ENCODE results near the gene HECTD4.
A peak's percentile ranks its signal among the peaks of the same experiment; 100 is the strongest.

HECTD4 gene

DNA sequence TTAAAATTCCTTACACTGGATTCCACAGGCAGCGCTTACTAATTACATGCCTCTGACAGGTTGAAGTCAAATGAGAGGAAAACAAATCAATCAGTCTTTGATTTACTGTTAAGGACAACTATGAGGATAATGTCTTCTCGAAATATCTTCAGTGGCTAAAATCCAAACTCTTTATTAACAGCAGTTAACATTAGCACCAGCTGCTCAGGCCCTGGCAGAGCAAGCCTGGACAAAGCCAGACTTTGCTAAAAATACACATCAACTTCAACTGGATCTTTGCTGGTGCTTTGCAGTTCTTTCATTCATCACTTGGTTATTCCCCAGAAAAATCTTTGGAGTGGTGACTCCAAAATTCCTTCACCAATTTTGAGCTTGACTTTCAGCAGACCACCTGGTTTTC, 98.7 kb downstream of the HECTD4 start:
- TF ChIP-seq CTBP1 (IDR thresholded peaks at IDR 0.05; ENCODE audit: borderline replicate concordance) (no peak), HDGF (IDR thresholded peaks at IDR 0.05; ENCODE audit: borderline replicate concordance) (no peak), ZNF384 (IDR thresholded peaks at IDR 0.05) (no peak), SUZ12 (IDR thresholded peaks at IDR 0.05) (no peak), ARNT (IDR thresholded peaks at IDR 0.05) (no peak)
- no peak for DNase-seq (ENCODE audit: extremely low spot score)
- ChIA-PET POLR2A (no interaction called here), CTCF (interaction anchor here (1.0 kb wide), 1 partner anchor 27 kb away, joined by 3 read pairs; no protein-coding TSS in a partner anchor)

DNA sequence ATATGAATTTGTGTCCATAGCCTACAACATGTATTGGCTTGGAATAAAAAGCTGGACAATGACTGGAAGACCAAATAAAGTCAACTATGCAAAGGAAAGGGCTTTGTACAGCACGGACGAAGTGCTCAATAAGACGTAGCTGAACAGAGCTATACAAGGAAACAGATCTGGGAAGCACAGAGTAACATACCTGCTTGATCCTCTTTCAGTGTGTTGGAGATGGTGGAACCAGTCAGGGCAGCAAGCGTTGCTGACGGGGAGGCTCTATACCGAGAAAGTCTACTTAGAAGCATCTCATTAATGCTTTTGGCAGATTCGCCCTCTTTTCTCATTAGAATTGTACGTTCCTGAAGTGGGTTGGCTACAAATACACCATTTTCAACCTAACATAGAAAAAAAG, 99.3 kb downstream of the HECTD4 start:
- ChIA-PET CTCF (interaction anchor here (1.0 kb wide), 1 partner anchor 27 kb away, joined by 3 read pairs; no protein-coding TSS in a partner anchor), POLR2A (no interaction called here)
- no peak for TF ChIP-seq FOXM1 (IDR thresholded peaks at IDR 0.05; ENCODE audit: borderline replicate concordance)
- no peak for DNase-seq (ENCODE audit: extremely low spot score)

DNA sequence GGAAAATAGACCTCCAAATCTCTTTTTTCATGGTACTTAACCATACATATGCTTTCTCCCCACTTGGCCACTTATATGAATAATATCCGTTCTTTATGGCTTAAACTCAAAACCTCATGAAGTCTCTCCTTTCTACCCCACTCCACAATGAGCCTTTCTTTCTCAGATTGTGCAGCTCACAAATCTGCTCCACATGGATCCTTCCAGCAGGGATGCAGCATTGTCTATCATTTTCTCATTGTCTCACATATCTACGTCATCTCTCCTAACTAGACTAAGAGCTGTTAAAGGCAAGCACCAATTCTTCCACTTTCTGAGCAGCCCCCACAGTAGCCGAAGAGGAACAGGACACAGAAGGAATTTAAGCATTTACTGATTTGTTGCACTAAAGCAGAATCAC, 106.4 kb downstream of the HECTD4 start:
- TF ChIP-seq BHLHE40 (IDR thresholded peaks at IDR 0.05; ENCODE audit: borderline replicate concordance) (no peak), FOXK2 (IDR thresholded peaks at IDR 0.05) (no peak), L3MBTL2 (conservative IDR thresholded peaks at IDR 0.05) (no peak), ARNT (IDR thresholded peaks at IDR 0.05) (no peak), TARDBP (IDR thresholded peaks at IDR 0.05) (no peak), FOXM1 (IDR thresholded peaks at IDR 0.05; ENCODE audit: borderline replicate concordance) (no peak), ZNF384 (IDR thresholded peaks at IDR 0.05) (no peak), CTBP1 (IDR thresholded peaks at IDR 0.05; ENCODE audit: borderline replicate concordance) (no peak), SP1 (IDR thresholded peaks at IDR 0.05) (no peak), SUZ12 (IDR thresholded peaks at IDR 0.05) (no peak), FOXA1 (IDR thresholded peaks at IDR 0.05) (no peak), ELF4 (IDR thresholded peaks at IDR 0.05) (no peak), NFRKB (IDR thresholded peaks at IDR 0.05) (no peak), LEF1 (IDR thresholded peaks at IDR 0.05; ENCODE audit: borderline replicate concordance) (no peak), HDGF (IDR thresholded peaks at IDR 0.05; ENCODE audit: borderline replicate concordance) (no peak)
- TF ChIP-seq, protein P1, sequence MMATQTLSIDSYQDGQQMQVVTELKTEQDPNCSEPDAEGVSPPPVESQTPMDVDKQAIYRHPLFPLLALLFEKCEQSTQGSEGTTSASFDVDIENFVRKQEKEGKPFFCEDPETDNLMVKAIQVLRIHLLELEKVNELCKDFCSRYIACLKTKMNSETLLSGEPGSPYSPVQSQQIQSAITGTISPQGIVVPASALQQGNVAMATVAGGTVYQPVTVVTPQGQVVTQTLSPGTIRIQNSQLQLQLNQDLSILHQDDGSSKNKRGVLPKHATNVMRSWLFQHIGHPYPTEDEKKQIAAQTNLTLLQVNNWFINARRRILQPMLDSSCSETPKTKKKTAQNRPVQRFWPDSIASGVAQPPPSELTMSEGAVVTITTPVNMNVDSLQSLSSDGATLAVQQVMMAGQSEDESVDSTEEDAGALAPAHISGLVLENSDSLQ (IDR thresholded peaks at IDR 0.05), result no peak
- DNase-seq (ENCODE audit: extremely low spot score), result no peak
- POLR2A ChIA-PET, result no interaction called here
- CTCF ChIA-PET, result no interaction called here

DNA sequence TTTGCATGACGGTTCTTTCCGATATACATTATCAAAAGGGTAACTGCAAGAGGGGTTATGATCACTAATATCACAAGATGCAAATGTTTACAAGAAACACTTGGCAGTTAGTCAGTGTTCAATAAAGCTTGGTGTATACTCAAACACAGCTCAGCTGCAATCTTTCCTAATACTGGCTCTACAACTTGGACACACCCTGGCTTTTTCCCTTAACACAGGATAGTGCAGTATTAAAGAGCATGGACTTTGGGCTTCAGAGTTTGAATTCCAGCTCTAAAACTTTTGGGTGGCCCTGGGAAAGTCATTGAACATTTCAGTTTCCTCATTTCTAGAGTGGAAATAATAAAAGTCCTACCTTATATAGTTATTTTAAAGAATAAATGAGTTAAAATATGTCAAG, 107.0 kb downstream of the HECTD4 start:
- ChIA-PET POLR2A (interaction anchor here (0.8 kb wide), 1 partner anchor 129 kb away, joined by 3 read pairs; no protein-coding TSS in a partner anchor), CTCF (no interaction called here)
- TF ChIP-seq FOXA1 (IDR thresholded peaks at IDR 0.05) (no peak), FOXM1 (IDR thresholded peaks at IDR 0.05; ENCODE audit: borderline replicate concordance) (no peak), SP1 (IDR thresholded peaks at IDR 0.05) (no peak), CTBP1 (IDR thresholded peaks at IDR 0.05; ENCODE audit: borderline replicate concordance) (no peak)
- TF ChIP-seq, protein P1 (IDR thresholded peaks at IDR 0.05), result no peak
- no peak for DNase-seq (ENCODE audit: extremely low spot score)

DNA sequence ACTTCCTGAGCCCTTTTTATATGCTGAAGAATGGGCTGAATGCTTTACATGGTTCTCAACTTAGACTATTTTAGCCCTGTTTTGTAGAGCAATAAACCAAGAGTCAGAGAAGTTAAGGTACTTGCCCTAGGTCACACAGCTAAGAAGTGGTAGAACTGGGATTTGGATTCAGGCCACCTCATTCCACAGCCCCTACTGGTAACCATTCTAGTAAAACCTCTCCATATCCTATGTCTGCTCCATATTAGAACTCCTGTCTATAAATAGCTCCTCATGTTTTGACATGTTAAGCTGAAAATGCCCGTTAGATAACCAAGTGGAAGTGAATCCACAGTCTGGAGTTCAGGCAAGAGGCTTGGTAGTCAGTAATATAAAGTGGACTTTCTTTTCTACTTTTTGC, 111.6 kb downstream of the HECTD4 start:
- CTCF ChIA-PET, result no interaction called here

DNA sequence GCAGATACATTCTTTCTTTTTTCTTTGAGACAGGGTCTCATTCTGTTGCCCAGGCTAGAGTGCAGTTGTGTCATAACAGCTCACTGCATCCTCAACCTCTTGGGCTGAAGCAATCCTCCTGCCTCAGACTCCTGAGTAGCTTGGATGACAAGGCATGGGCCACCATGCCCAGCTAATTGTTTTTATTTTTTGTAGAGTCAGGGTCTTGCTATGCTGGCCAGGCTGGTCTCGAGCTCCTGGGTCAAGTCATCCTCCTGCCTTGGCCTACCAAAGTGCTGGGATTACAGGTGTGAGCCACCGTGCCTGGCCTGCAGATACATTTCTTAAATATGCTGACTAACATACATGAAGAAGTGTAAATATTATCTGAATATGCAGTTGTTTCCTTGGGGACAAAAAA, 115.8 kb downstream of the HECTD4 start:
- no peak for DNase-seq (ENCODE audit: extremely low spot score)
- POLR2A ChIA-PET, result interaction anchor here (0.6 kb wide), 1 partner anchor 23 kb away, joined by 3 read pairs; no protein-coding TSS in a partner anchor
- no peak for TF ChIP-seq TARDBP (IDR thresholded peaks at IDR 0.05)
- TF ChIP-seq LEF1 (IDR thresholded peaks at IDR 0.05; ENCODE audit: borderline replicate concordance), result no peak
- no peak for TF ChIP-seq SUZ12 (IDR thresholded peaks at IDR 0.05)
- no peak for TF ChIP-seq ZNF384 (IDR thresholded peaks at IDR 0.05)
- TF ChIP-seq CTBP1 (IDR thresholded peaks at IDR 0.05; ENCODE audit: borderline replicate concordance), result no peak
- CTCF ChIA-PET, result no interaction called here

More for the DNA sequence above, 111.6 kb downstream of the HECTD4 start:
- no peak for DNase-seq (ENCODE audit: extremely low spot score)
- POLR2A ChIA-PET, result interaction anchor here (0.7 kb wide), 1 partner anchor 1454 kb away, joined by 3 read pairs; no protein-coding TSS in a partner anchor
- TF ChIP-seq FOXA1 (IDR thresholded peaks at IDR 0.05), result no peak
- TF ChIP-seq LEF1 (IDR thresholded peaks at IDR 0.05; ENCODE audit: borderline replicate concordance), result no peak
- no peak for TF ChIP-seq SUZ12 (IDR thresholded peaks at IDR 0.05)
- no peak for TF ChIP-seq NFRKB (IDR thresholded peaks at IDR 0.05)
- TF ChIP-seq TARDBP (IDR thresholded peaks at IDR 0.05), result no peak
- TF ChIP-seq FOXK2 (IDR thresholded peaks at IDR 0.05), result no peak
- TF ChIP-seq, protein P1 (IDR thresholded peaks at IDR 0.05), result no peak
- TF ChIP-seq HDGF (IDR thresholded peaks at IDR 0.05; ENCODE audit: borderline replicate concordance), result no peak

DNA sequence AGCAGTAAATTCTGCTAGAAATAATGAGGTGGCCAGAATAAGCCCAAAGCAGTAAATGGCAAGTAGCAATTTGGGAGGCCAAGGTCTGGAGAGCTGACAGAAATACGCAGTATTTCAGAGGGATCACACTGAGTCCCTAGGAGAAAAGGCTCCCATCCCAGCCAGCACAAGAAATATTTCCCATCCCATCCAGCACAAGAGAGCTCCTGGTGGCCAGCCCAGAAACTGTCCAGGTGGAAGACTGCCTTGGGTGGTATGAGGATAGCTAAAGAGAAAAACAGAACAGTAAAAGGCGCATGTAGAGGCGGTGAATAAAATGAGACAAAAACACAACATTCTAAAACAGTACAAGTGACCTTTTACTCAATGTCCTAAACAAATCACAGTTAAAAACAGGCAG, 120.7 kb downstream of the HECTD4 start:
- peak; percentile 53 for DNase-seq (ENCODE audit: extremely low spot score)
- TF ChIP-seq NFRKB (IDR thresholded peaks at IDR 0.05) (no peak), SUZ12 (IDR thresholded peaks at IDR 0.05) (no peak), TARDBP (IDR thresholded peaks at IDR 0.05) (no peak), ZNF384 (IDR thresholded peaks at IDR 0.05) (no peak), ELF4 (IDR thresholded peaks at IDR 0.05) (no peak), LEF1 (IDR thresholded peaks at IDR 0.05; ENCODE audit: borderline replicate concordance) (no peak), BHLHE40 (IDR thresholded peaks at IDR 0.05; ENCODE audit: borderline replicate concordance) (no peak), FOXA1 (IDR thresholded peaks at IDR 0.05) (no peak), SP1 (IDR thresholded peaks at IDR 0.05) (no peak), ARNT (IDR thresholded peaks at IDR 0.05) (no peak)
- POLR2A ChIA-PET, result no interaction called here
- CTCF ChIA-PET, result no interaction called here

All from HEK293T (cell line).